ENCODE results near the gene RAB7A. TPM values are rescaled to one million over a fixed set of nuclear protein-coding genes. Genes with fewer than 3 reads are reported as not detected.

Gene RAB7A
- total RNA-seq, result 318 and 329 TPM in 2 replicates

- H3K27ac Mint-ChIP-seq, result peak within 1 kb of the TSS; percentile 93
- no peaks in the 10 kb centered on the region for H3K27me3 Mint-ChIP-seq (ENCODE audit: insufficient read depth)
- no peaks in the 10 kb centered on the region for H3K9me3 Mint-ChIP-seq
- H3K4me3 Mint-ChIP-seq, result peak within 1 kb of the TSS; percentile 99
- H3K36me3 Mint-ChIP-seq (ENCODE audit: low read depth), result peaks cover 16% of the 10 kb centered on the region
- peak; percentile 94 for DNase-seq (ENCODE audit: low spot score)
- H3K4me1 Mint-ChIP-seq (ENCODE audit: low read depth), result peaks cover 58% of the 10 kb centered on the region
- intact Hi-C loops (cut with micrococcal nuclease), result loop anchor here (1.0 to 5.0 kb wide), 11 partner anchors 11 to 574 kb away; partner anchors contain the start of genes ACAD9, EEFSEC and RPN1
Measured at GRCh38 chr3:128726023-128727016, at the start of gene RAB7A. TSS of gene RAB7A (plus strand) at chr3:128726183. CDS start at chr3:128795368, 69,185 bp downstream.

GRCh38 chr3:128679338-128679737 is 46.6 kb upstream of the RAB7A start:
- Mint-ChIP-seq H3K9me3 (no peaks in the 10 kb centered on the region), H3K27me3 (ENCODE audit: insufficient read depth) (peaks cover 3% of the 10 kb centered on the region), H3K36me3 (ENCODE audit: low read depth) (peaks cover 8% of the 10 kb centered on the region), H3K4me1 (ENCODE audit: low read depth) (peaks cover 32% of the 10 kb centered on the region), H3K4me3 (peak overlapping the region; percentile 85), H3K27ac (no peak overlapping the region)
- intact Hi-C loops (cut with micrococcal nuclease), result no loop called here
- DNase-seq (ENCODE audit: low spot score), result no peak

- Mint-ChIP-seq H3K9me3 (no peaks in the 10 kb centered on the region), H3K27ac (peak overlapping the region; percentile 89), H3K36me3 (ENCODE audit: low read depth) (peaks cover 5% of the 10 kb centered on the region), H3K27me3 (ENCODE audit: insufficient read depth) (no peaks in the 10 kb centered on the region), H3K4me3 (peak overlapping the region; percentile 85), H3K4me1 (ENCODE audit: low read depth) (peaks cover 29% of the 10 kb centered on the region)
- peak; percentile 96 for DNase-seq (ENCODE audit: low spot score)
- intact Hi-C loops (cut with micrococcal nuclease), result loop anchor here (1.0 kb wide), 10 partner anchors 30 to 243 kb away; partner anchors contain the start of genes ACAD9, RAB7A and RPN1
Measured at GRCh38 chr3:128680603-128681368, 45.2 kb upstream of the RAB7A start.

DNA sequence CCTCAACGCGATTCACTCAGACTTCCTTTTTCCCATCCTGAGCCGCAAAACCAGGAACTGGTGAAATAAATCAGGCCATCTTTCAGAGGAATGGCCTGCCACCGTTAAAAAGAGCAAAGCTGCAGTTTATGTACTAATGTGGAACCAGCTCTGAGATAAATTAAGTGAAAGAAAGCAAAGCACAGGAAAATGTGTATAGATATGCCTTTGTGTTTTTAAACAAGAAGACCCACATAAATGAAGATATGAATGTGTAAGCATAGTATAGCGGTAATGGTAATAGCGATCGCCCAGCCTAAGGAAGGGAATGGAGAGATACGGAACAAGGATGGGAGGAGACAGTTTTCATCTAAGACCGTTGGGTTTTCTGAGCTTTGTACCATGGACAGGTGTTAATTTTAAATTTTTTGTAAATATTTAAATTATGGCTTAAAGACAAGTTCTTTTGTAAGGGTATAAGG is 44.6 kb upstream of the RAB7A start:
- Mint-ChIP-seq H3K4me1 (ENCODE audit: low read depth) (peaks cover 27% of the 10 kb centered on the region), H3K4me3 (peak overlapping the region; percentile 85), H3K27me3 (ENCODE audit: insufficient read depth) (no peaks in the 10 kb centered on the region), H3K36me3 (ENCODE audit: low read depth) (peaks cover 5% of the 10 kb centered on the region), H3K9me3 (no peaks in the 10 kb centered on the region), H3K27ac (peak overlapping the region; percentile 89)
- intact Hi-C loops (cut with micrococcal nuclease), result no loop called here
- no peak for DNase-seq (ENCODE audit: low spot score)

DNA sequence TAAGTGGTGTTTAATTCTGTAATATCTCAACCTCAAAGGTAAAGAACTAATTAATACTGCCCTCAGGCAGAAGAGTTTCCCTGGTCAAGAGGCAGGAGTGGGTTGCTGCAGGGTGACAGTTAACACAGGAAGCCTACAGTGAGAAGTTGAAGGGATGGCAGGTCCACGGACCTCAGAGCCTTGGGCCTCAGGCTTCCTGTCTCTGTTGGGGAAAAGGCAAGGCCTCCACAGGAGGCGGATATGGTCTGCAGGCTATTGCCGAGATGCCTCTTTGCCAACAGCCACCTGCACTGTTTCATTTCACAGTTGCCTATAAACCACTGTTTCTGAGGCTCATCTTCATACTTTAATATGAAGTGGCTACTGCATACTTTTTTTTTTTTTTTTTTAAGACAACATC is 42.0 kb upstream of the RAB7A start:
- H3K4me3 Mint-ChIP-seq, result no peak overlapping the region
- no peak for DNase-seq (ENCODE audit: low spot score)
- H3K36me3 Mint-ChIP-seq (ENCODE audit: low read depth), result peaks cover 1% of the 10 kb centered on the region
- H3K27me3 Mint-ChIP-seq (ENCODE audit: insufficient read depth), result no peaks in the 10 kb centered on the region
- no peak overlapping the region for H3K27ac Mint-ChIP-seq
- intact Hi-C loops (cut with micrococcal nuclease), result no loop called here
- H3K9me3 Mint-ChIP-seq, result no peaks in the 10 kb centered on the region
- peaks cover 27% of the 10 kb centered on the region for H3K4me1 Mint-ChIP-seq (ENCODE audit: low read depth)

DNA sequence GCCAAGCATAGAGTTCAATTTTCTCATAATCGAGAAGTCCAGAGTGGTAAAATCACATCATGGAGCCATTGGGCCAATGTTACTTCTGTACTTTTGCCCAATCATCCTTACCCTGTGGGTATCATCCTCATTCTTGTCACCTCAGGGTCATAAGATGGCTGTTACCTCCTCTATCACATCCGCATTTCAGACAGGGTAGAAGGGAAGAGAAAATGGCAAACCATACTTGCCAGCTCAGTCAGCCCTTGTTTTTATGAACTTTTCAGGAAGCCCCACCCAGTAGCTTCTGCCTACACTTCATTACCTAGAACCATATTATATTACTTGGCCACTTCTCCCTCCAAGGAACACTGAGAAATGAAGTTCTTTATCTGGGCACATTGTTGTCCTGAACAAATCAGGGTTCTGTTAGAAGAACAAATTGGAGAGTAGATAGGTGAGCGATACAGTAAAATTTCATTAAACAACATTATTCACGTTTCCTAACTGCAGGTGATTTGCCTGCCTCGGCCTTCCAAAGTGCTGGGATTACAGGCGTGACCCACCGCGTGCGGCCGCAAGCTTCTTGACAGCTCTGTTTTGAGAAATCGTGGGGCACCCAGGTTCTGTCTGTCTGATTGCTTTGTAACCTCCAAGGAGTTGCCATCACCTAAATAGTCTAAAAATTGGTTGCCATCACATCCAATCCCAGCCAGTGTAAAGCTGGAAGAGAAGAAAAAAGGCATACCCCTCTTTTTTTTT is 40.8 kb upstream of the RAB7A start:
- peaks cover 1% of the 10 kb centered on the region for H3K36me3 Mint-ChIP-seq (ENCODE audit: low read depth)
- no peak overlapping the region for H3K4me3 Mint-ChIP-seq
- no peak for DNase-seq (ENCODE audit: low spot score)
- H3K9me3 Mint-ChIP-seq, result no peaks in the 10 kb centered on the region
- H3K27ac Mint-ChIP-seq, result no peak overlapping the region
- intact Hi-C loops (cut with micrococcal nuclease), result no loop called here
- H3K27me3 Mint-ChIP-seq (ENCODE audit: insufficient read depth), result no peaks in the 10 kb centered on the region
- H3K4me1 Mint-ChIP-seq (ENCODE audit: low read depth), result peaks cover 19% of the 10 kb centered on the region

DNA sequence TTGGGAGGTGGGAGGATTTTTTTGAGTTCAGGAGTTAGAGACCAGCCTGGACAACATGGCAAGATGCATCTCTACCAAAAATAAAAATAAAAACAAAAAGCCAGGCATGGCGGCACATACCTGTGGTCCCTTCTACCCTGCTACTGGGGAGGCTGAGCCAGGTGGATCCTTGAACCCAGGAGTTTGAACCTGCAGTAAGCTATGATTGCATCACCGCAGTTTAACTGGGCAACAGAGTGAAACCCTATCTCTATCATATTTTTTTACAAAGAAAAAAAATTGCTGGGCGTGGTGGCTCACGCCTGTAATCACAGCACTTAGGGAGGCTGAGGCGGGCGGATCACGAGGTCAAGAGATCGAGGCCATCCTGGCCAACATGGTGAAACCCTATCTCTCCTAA is 39.5 kb upstream of the RAB7A start:
- Mint-ChIP-seq H3K4me3 (no peak overlapping the region), H3K27ac (no peak overlapping the region), H3K27me3 (ENCODE audit: insufficient read depth) (peaks cover 2% of the 10 kb centered on the region), H3K9me3 (no peaks in the 10 kb centered on the region), H3K4me1 (ENCODE audit: low read depth) (peaks cover 15% of the 10 kb centered on the region), H3K36me3 (ENCODE audit: low read depth) (peaks cover under 1% of the 10 kb centered on the region)
- intact Hi-C loops (cut with micrococcal nuclease), result no loop called here
- DNase-seq (ENCODE audit: low spot score), result no peak

GRCh38 chr3:128689060-128689459 is 36.9 kb upstream of the RAB7A start:
- peaks cover 7% of the 10 kb centered on the region for H3K4me1 Mint-ChIP-seq (ENCODE audit: low read depth)
- no peaks in the 10 kb centered on the region for H3K36me3 Mint-ChIP-seq (ENCODE audit: low read depth)
- no peak for DNase-seq (ENCODE audit: low spot score)
- H3K27ac Mint-ChIP-seq, result no peak overlapping the region
- H3K4me3 Mint-ChIP-seq, result no peak overlapping the region
- peaks cover 6% of the 10 kb centered on the region for H3K27me3 Mint-ChIP-seq (ENCODE audit: insufficient read depth)
- H3K9me3 Mint-ChIP-seq, result no peaks in the 10 kb centered on the region
- intact Hi-C loops (cut with micrococcal nuclease), result no loop called here

DNA sequence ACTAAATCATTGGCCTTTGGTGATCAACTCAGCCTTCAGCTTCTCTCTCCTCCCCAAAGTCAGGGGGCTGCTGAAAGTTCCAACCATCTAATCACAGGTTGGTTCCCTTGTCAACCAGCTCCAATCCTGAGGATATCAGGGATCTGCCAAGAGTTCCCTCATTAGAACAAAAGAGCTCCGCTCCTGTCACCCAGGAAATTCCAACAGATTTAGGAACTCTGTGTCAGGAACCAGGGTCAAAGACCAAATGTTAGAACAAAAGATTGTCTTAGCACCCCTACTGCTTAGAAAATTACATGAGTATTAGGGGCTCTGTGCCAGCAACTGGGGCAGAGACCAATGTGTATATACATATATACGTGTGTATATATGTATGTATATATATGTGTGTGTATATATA is 32.3 kb upstream of the RAB7A start:
- Mint-ChIP-seq H3K36me3 (ENCODE audit: low read depth) (no peaks in the 10 kb centered on the region), H3K4me3 (no peak overlapping the region), H3K4me1 (ENCODE audit: low read depth) (no peaks in the 10 kb centered on the region), H3K27ac (no peak overlapping the region), H3K27me3 (ENCODE audit: insufficient read depth) (peaks cover 14% of the 10 kb centered on the region), H3K9me3 (no peaks in the 10 kb centered on the region)
- intact Hi-C loops (cut with micrococcal nuclease), result no loop called here
- no peak for DNase-seq (ENCODE audit: low spot score)

- Mint-ChIP-seq H3K27me3 (ENCODE audit: insufficient read depth) (peaks cover 12% of the 10 kb centered on the region), H3K4me1 (ENCODE audit: low read depth) (no peaks in the 10 kb centered on the region), H3K9me3 (no peaks in the 10 kb centered on the region), H3K36me3 (ENCODE audit: low read depth) (no peaks in the 10 kb centered on the region), H3K27ac (no peak overlapping the region), H3K4me3 (no peak overlapping the region)
- intact Hi-C loops (cut with micrococcal nuclease), result no loop called here
- DNase-seq (ENCODE audit: low spot score), result no peak
Measured at GRCh38 chr3:128697341-128697740, 28.6 kb upstream of the RAB7A start.

- no peaks in the 10 kb centered on the region for H3K36me3 Mint-ChIP-seq (ENCODE audit: low read depth)
- intact Hi-C loops (cut with micrococcal nuclease), result no loop called here
- H3K27me3 Mint-ChIP-seq (ENCODE audit: insufficient read depth), result peaks cover 8% of the 10 kb centered on the region
- peak overlapping the region; percentile 58 for H3K4me3 Mint-ChIP-seq
- H3K27ac Mint-ChIP-seq, result no peak overlapping the region
- H3K9me3 Mint-ChIP-seq, result no peaks in the 10 kb centered on the region
- DNase-seq (ENCODE audit: low spot score), result no peak
- no peaks in the 10 kb centered on the region for H3K4me1 Mint-ChIP-seq (ENCODE audit: low read depth)
Measured at GRCh38 chr3:128698211-128699047, 27.6 kb upstream of the RAB7A start.

Measured in activated T-helper 1 cell treated with anti-CD3 and anti-CD28 coated beads, Interleukin-12 subunit alpha, Interleukin-12 subunit beta, Interleukin-2, Interleukin-4 antibody, amounts not matched to agents 30 ng/mL and 10 ng/mL and 1 ng/mL, durations not matched to agents 14 hours and 24 hours and 36 hours (primary cell).